Fibroblast of the aortic adventitia (primary cell): ENCODE measurements around the gene SMTNL2. TPM values are rescaled to one million over a fixed set of nuclear protein-coding genes. Genes with fewer than 3 reads are reported as not detected.

Experiments
- DNase-seq: peaks from one replicate; pipeline ENCODE4 v3.0.0-alpha.2; 2010; ENCODE audit warnings: low read depth
- H3K4me3 ChIP-seq: 2 replicates; pipeline ENCODE4 v1.5.1; 2011; ENCODE audit warnings: low read depth, mild to moderate bottlenecking, control low read depth, low read length, moderate library complexity
- total RNA-seq: library from RNA; depleted of rRNA; stranded (reverse); fragments of >200 nt; gene quantifications from 2 replicates; pipeline ENCODE4 v1.2.3, GENCODE V29; 2012; ENCODE audit warnings: low replicate concordance
- TF ChIP-seq, protein P1 (sequence below): IDR thresholded peaks from 2 replicates; pipeline ENCODE4 v1.5.1; 2011; ENCODE audit warnings: mild to moderate bottlenecking, low read length, control low read depth, inconsistent platforms; ENCODE audit not compliant: insufficient read depth

SMTNL2 gene
- total RNA-seq, 1 donor, result not detected

DNA sequence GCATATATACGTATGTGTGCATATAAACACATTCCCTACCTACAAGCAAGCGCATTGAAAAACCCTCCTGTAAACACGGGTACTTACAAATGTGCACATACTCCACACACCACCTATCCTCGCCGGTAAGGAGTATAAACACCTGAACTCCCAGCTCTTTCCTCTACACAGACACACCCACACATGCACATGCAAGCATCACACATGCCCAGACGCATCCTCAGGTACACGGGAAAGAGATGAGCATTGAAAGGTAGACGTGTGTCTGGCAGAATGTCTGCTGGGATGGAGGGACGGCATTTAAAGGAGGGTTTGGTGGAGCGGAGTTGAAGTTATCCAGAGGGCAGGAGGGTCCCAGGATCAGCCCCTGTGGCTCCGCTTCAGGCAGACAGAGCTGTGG is 4.7 kb upstream of the SMTNL2 start:
- no peak for DNase-seq
- H3K4me3 ChIP-seq, result no peak overlapping the region
- TF ChIP-seq, protein P1, sequence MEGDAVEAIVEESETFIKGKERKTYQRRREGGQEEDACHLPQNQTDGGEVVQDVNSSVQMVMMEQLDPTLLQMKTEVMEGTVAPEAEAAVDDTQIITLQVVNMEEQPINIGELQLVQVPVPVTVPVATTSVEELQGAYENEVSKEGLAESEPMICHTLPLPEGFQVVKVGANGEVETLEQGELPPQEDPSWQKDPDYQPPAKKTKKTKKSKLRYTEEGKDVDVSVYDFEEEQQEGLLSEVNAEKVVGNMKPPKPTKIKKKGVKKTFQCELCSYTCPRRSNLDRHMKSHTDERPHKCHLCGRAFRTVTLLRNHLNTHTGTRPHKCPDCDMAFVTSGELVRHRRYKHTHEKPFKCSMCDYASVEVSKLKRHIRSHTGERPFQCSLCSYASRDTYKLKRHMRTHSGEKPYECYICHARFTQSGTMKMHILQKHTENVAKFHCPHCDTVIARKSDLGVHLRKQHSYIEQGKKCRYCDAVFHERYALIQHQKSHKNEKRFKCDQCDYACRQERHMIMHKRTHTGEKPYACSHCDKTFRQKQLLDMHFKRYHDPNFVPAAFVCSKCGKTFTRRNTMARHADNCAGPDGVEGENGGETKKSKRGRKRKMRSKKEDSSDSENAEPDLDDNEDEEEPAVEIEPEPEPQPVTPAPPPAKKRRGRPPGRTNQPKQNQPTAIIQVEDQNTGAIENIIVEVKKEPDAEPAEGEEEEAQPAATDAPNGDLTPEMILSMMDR, result no peak

DNA sequence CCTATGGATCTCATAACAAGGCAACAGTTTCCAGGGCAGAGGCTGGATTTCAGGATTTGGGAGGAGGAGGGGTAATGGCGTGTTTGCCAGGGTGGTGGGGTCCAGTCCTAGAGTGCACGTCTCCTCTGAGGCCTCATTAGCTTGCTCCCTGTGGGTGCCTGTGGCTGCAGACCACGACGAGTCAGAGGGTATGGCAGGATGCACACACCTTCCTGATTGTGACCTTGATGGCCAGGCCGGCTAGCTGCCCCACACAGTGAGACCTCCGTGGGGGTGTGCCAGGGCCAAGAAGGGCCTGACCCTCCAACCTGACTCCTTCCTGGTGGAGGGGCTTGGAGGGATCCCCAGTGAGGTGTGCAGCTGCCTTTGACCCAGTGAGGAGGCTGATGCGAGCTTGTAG is 4.0 kb upstream of the SMTNL2 start:
- DNase-seq, result no peak
- TF ChIP-seq, protein P1, result no peak
- H3K4me3 ChIP-seq, result no peak overlapping the region

DNA sequence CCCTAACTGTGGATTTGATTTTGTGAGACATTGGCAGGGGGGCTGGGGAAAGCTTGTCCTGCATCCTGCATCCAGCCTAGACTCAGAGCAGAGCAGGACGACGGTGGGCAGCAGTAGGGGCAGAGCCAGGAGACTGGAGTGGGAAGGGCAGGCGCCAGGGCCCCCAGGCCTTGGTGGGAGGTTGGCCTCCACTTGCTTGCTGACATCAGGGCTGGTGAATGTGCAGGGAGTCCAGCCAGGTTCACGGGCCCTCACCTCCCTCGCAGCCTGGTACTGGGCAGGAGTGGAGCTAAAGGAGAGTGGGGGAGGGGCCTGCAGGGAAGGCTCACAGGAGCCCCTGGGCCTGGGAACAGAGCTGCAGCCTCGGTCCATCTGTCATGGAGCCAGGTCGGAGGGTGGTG is 2.2 kb upstream of the SMTNL2 start:
- H3K4me3 ChIP-seq, result no peak overlapping the region
- DNase-seq, result no peak
- TF ChIP-seq, protein P1, result no peak

DNA sequence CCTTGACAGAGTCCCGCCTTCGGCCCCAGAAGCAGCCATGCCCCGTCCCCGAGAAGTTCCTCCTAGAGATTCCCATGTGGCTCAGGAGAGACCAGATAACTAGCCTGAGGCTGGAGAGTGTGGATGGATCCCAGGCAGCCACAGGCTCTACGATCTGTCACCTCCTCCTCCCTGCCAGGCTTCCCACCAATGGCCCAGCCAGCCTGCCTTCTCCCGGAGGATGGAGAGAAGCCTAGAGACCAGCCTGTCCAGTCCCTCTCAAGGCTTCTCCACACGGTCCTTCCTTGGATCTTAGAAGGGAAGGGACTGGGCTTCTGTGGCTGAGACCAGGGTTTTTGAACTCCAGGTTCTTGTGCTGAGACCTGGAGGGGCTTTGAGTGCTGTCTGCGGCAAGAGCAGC is 1.6 kb upstream of the SMTNL2 start:
- no peak overlapping the region for H3K4me3 ChIP-seq
- TF ChIP-seq, protein P1, result no peak

DNA sequence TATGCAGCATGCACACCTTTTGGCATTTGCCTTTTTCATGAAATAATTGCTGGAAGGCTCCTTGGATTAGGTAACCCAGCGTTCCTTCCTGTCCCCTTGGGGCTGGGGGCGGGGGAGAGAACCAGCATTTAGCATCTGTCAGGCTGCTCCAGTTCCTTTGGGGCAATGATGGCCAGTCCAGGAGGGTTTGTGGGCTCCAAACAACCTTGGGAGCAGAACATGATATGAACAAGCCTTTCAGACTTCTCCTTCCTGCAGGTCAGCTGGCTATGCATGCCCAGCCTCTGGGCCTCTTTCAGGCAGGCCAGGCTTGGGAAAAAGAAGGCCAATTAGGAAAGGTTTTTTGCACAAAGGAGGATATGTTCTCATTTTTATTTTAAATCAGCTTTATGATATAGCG is 1.1 kb upstream of the SMTNL2 start:
- DNase-seq, result no peak
- TF ChIP-seq, protein P1, result no peak
- no peak overlapping the region for H3K4me3 ChIP-seq

More for the DNA sequence above, 1.6 kb upstream of the SMTNL2 start:
- DNase-seq, result no peak

DNA sequence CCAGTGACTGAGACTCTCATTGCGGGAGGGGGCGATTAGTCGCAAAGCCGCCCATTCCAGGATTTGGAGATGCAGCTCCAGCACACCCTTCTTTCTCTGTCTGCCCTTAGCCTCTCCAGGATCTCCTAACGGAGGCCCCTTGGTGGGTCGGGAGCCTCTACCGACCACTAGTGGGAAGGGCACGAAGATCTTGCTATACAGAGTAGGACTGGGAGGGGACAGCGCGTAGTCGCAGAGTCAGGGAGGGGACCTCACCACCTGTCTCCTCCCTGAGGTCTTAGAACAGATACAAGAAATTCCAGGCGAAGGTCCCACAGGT is 588 bp upstream of the SMTNL2 start:
- DNase-seq, result no peak
- no peak overlapping the region for H3K4me3 ChIP-seq
- TF ChIP-seq, protein P1, result peak; percentile 54

DNA sequence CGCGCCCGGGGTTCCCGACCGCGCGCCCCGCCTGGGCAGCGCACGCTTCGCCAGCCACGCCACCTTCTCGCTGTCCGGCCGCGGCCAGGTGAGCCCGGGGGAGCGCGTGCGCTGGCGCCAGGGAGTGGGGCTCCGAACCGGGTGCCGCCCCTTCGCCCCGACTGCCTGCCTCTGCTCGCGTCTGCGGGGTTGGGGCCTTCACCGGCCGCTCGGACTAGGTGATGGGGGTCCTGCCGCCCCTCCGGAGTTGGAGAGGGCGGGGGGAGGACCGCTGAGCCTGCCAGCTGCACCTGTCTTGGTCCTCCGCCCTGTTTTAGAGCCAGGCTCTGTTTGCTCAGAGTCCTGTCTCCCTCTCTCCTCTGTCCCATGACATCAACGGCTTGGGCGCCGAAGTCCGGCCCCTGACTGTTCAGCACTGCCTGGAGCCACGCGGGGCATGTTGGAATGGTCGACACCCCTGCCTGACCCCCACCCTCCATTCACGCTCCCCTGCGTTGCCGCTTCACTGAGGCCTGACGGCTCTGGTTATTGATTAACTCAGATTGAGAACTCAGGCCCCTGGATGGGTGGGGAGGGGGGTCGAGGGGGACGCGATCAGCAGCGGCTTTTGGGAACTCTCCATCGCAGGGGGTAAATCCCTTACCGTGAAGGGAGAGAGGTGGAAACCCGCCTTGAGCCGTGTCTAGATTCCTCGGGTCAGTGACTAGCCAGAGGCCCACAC is 748 bp downstream of the SMTNL2 start:
- DNase-seq, result no peak
- TF ChIP-seq, protein P1, result no peak
- no peak overlapping the region for H3K4me3 ChIP-seq
